ENCODE data around the gene CREBBP. TPM values are rescaled to one million over a fixed set of nuclear protein-coding genes. Genes with fewer than 3 reads are reported as not detected.

Gene CREBBP
- total and polyA plus RNA-seq, 5 experiments from 2014 or later, result 2.9 to 167 (median 12.0) TPM

- H3K9me3 Mint-ChIP-seq, result no peaks in the 10 kb centered on the region
- peak overlapping the region in 6 of 10 donors; percentile 27 to 86 (median 52) for H3K27ac Mint-ChIP-seq
- POLR2A ChIA-PET, result interaction anchor here (0.6 kb wide), 1 partner anchor 90 kb away, joined by 3 read pairs; no protein-coding TSS in a partner anchor
- H3K36me3 Mint-ChIP-seq, result peaks cover 0 to 9% (median 0%) of the 10 kb centered on the region in 3 donors
- H3K4me1 Mint-ChIP-seq, result peaks cover 42 to 95% (median 85%) of the 10 kb centered on the region in 4 donors
- DNase-seq, result no peak
- ATAC-seq, result no peak
- peak overlapping the region in 4 of 10 donors; percentile 2 to 26 (median 17) for H3K4me3 Mint-ChIP-seq
- no peaks in the 10 kb centered on the region for H3K27me3 Mint-ChIP-seq
These were observed 16.9 kb downstream of the CREBBP start for GRCh38 chr16:3863587-3863986.

GRCh38 chr16:3861808-3862451 is 18.6 kb downstream of the CREBBP start:
- Mint-ChIP-seq H3K36me3 (peaks cover 0 to 12% (median 0%) of the 10 kb centered on the region in 3 donors), H3K9me3 (no peaks in the 10 kb centered on the region), H3K27me3 (no peaks in the 10 kb centered on the region), H3K27ac (peak overlapping the region in 9 of 10 donors; percentile 20 to 91 (median 75)), H3K4me1 (peaks cover 51 to 97% (median 90%) of the 10 kb centered on the region in 4 donors), H3K4me3 (peak overlapping the region; percentile 8 to 68 (median 48))
- POLR2A ChIA-PET, result interaction anchor here (0.5 to 0.6 kb wide), 2 partner anchors 10 to 67 kb away, joined by 4 to 5 read pairs; no protein-coding TSS in a partner anchor
- DNase-seq (no peak), ATAC-seq (peak; percentile 28 to 49)

- H3K27ac Mint-ChIP-seq, result peak overlapping the region in 6 of 10 donors; percentile 31 to 75 (median 54)
- peak overlapping the region in 2 of 10 donors; percentile 6 to 14 for H3K4me3 Mint-ChIP-seq
- peaks cover 50 to 95% (median 90%) of the 10 kb centered on the region in 4 donors for H3K4me1 Mint-ChIP-seq
- no peak for ATAC-seq
- no peaks in the 10 kb centered on the region for H3K27me3 Mint-ChIP-seq
- peaks cover 0 to 16% (median 0%) of the 10 kb centered on the region in 3 donors for H3K36me3 Mint-ChIP-seq
- no peaks in the 10 kb centered on the region for H3K9me3 Mint-ChIP-seq
- DNase-seq, result no peak
- POLR2A ChIA-PET, result interaction anchor here (0.7 kb wide), 1 partner anchor 143 kb away, joined by 3 read pairs; the partner anchor contains the start of gene TRAP1
These were observed 20.6 kb downstream of the CREBBP start for GRCh38 chr16:3859889-3860288.

GRCh38 chr16:3858801-3859200 is 21.7 kb downstream of the CREBBP start:
- Mint-ChIP-seq H3K27ac (peak overlapping the region in 9 of 10 donors; percentile 49 to 81 (median 66)), H3K27me3 (no peaks in the 10 kb centered on the region), H3K36me3 (peaks cover 0 to 13% (median 0%) of the 10 kb centered on the region in 3 donors), H3K4me1 (peaks cover 52 to 95% (median 90%) of the 10 kb centered on the region in 4 donors), H3K9me3 (no peaks in the 10 kb centered on the region), H3K4me3 (peak overlapping the region in 6 of 10 donors; percentile 5 to 36 (median 19))
- ATAC-seq (no peak), DNase-seq (no peak)
- POLR2A ChIA-PET, result no interaction called here

- no peak for ATAC-seq
- POLR2A ChIA-PET, result interaction anchor here (0.5 kb wide), 1 partner anchor 774 kb away, joined by 5 read pairs; no protein-coding TSS in a partner anchor
- Mint-ChIP-seq H3K27ac (peak overlapping the region; percentile 20 to 89 (median 63)), H3K4me1 (peaks cover 45 to 94% (median 88%) of the 10 kb centered on the region in 4 donors), H3K4me3 (peak overlapping the region in 5 of 10 donors; percentile 7 to 50 (median 30)), H3K9me3 (no peaks in the 10 kb centered on the region), H3K27me3 (no peaks in the 10 kb centered on the region), H3K36me3 (peaks cover 0 to 14% (median 0%) of the 10 kb centered on the region in 3 donors)
- no peak for DNase-seq
These were observed 23.1 kb downstream of the CREBBP start for GRCh38 chr16:3857189-3858043.

- peaks cover 0 to 15% (median 0%) of the 10 kb centered on the region in 3 donors for H3K36me3 Mint-ChIP-seq
- ATAC-seq (no peak), DNase-seq (no peak)
- H3K9me3 Mint-ChIP-seq, result no peaks in the 10 kb centered on the region
- POLR2A ChIA-PET, result interaction anchor here (0.5 kb wide), 1 partner anchor 775 kb away, joined by 5 read pairs; no protein-coding TSS in a partner anchor
- peaks cover 41 to 87% (median 82%) of the 10 kb centered on the region in 4 donors for H3K4me1 Mint-ChIP-seq
- H3K27ac Mint-ChIP-seq, result peak overlapping the region; percentile 15 to 89 (median 66)
- peak overlapping the region in 4 of 10 donors; percentile 2 to 24 (median 10) for H3K4me3 Mint-ChIP-seq
- H3K27me3 Mint-ChIP-seq, result no peaks in the 10 kb centered on the region
These were observed 24.0 kb downstream of the CREBBP start for GRCh38 chr16:3856367-3857141.

- DNase-seq (peak in 2 of 10 donors; percentile 24 to 36), ATAC-seq (peak; percentile 48 to 74)
- H3K27ac Mint-ChIP-seq, result peak overlapping the region; percentile 76 to 93 (median 88)
- H3K27me3 Mint-ChIP-seq, result no peaks in the 10 kb centered on the region
- H3K36me3 Mint-ChIP-seq, result peaks cover 0 to 23% (median 0%) of the 10 kb centered on the region in 3 donors
- H3K4me1 Mint-ChIP-seq, result peaks cover 40 to 78% (median 72%) of the 10 kb centered on the region in 4 donors
- H3K9me3 Mint-ChIP-seq, result no peaks in the 10 kb centered on the region
- POLR2A ChIA-PET, result no interaction called here
- H3K4me3 Mint-ChIP-seq, result peak overlapping the region in 9 of 10 donors; percentile 39 to 70 (median 57)
These were observed 25.6 kb downstream of the CREBBP start for GRCh38 chr16:3854750-3855541.

- Mint-ChIP-seq H3K27ac (peak overlapping the region in 1 of 10 donors; percentile 34), H3K4me1 (peaks cover 31 to 75% (median 64%) of the 10 kb centered on the region in 4 donors), H3K27me3 (no peaks in the 10 kb centered on the region), H3K4me3 (no peak overlapping the region), H3K9me3 (no peaks in the 10 kb centered on the region), H3K36me3 (peaks cover 0 to 55% (median 8%) of the 10 kb centered on the region in 3 donors)
- ATAC-seq, result no peak
- POLR2A ChIA-PET, result no interaction called here
- DNase-seq, result no peak
These were observed 30.0 kb downstream of the CREBBP start for GRCh38 chr16:3850544-3850899.

- POLR2A ChIA-PET, result interaction anchor here (0.7 kb wide), 1 partner anchor 20 kb away, joined by 4 read pairs; no protein-coding TSS in a partner anchor
- peaks cover 0 to 57% (median 8%) of the 10 kb centered on the region in 3 donors for H3K36me3 Mint-ChIP-seq
These were observed 30.6 kb downstream of the CREBBP start for GRCh38 chr16:3849751-3850543.

GRCh38 chr16:3846595-3847091 is 33.9 kb downstream of the CREBBP start:
- peak overlapping the region in 2 of 10 donors; percentile 39 to 43 for H3K4me3 Mint-ChIP-seq
- no peaks in the 10 kb centered on the region for H3K9me3 Mint-ChIP-seq
- H3K36me3 Mint-ChIP-seq, result peaks cover 0 to 65% (median 8%) of the 10 kb centered on the region in 3 donors
- H3K4me1 Mint-ChIP-seq, result peaks cover 26 to 71% (median 61%) of the 10 kb centered on the region in 4 donors
- POLR2A ChIA-PET, result no interaction called here
- DNase-seq (no peak), ATAC-seq (no peak)
- no peaks in the 10 kb centered on the region for H3K27me3 Mint-ChIP-seq
- peak overlapping the region in 3 of 10 donors; percentile 5 to 39 (median 9) for H3K27ac Mint-ChIP-seq

More at GRCh38 chr16:3849751-3850543, 30.6 kb downstream of the CREBBP start:
- Mint-ChIP-seq H3K27me3 (no peaks in the 10 kb centered on the region), H3K4me1 (peaks cover 29 to 75% (median 64%) of the 10 kb centered on the region in 4 donors), H3K9me3 (no peaks in the 10 kb centered on the region), H3K4me3 (no peak overlapping the region), H3K27ac (peak overlapping the region in 1 of 10 donors; percentile 83)
- ATAC-seq (no peak), DNase-seq (no peak)
